Activated CD4-positive, CD25-positive, alpha-beta regulatory T cell (primary cell): Measurements from ENCODE around the gene POLR1A.

Experiments
- DNase-seq, 4 experiments: peaks; one replicate each; lab custom pipeline; 2025; lab: John Stamatoyannopoulos, UW

The POLR1A gene

DNA sequence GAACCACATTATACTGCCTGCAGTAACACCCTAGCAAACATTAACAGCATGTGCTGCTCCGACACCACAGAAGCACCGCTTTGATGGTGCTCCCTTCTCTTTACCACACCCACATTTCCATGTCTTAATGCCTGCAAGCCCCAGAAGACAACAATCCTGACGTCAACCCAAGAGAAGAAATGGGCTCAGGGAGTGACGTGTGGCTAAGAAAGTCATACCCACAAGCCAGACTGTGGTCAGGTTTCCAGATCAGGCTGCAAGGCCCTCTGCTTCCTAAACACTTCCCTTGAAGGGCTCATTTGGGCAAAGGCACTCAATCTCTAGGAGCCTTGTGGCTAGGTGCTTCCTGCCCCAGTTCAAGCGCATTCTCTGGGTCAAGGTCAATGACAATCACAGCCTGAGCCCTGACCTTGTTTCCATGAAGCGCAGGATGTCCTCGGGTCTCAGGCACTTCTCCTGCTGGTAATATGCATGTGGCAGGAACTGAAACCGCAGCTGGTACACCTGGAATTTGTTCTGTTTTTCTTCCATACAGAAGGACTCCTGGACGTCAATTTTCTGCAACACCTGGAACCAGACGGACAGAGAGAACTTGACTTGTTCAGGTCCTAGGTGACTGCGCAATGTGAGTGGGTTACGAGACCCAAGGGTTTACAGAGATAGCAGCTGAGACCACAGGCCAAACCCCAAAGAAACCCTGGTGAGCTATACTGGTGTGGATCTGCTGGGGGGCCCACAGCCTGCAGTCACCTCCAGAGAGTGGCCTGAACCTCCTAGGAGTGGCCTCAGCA is 67.2 kb downstream of the POLR1A start:
- DNase-seq, result no peak

GRCh38 chr2:86037795-86038192 is 67.9 kb downstream of the POLR1A start:
- DNase-seq, result no peak

GRCh38 chr2:86037141-86037794 is 68.4 kb downstream of the POLR1A start:
- no peak for DNase-seq

DNA sequence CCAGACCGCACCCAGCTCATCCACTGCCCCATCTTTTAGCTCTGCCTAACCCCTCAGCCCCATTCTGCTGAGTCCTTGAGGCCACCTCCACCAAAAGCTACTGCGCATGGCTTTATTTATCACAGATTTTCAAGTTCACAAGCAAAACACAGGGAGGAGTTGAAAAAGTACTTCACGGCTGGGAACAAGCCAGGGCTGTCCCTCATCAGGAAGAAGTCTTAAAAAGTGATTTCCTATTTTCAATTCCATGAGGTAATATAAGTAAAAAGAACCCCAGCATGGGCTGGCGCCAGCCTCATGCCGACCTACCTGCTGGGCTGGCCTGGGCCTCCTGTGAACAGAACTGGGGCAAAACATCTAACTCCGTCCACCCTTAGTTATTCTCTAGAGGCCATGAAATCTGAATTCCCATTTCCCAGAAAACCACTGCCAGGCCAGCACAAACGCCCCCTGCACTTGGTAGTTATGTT is 69.0 kb downstream of the POLR1A start:
- peak in 1 of 4 experiments; percentile 13 for DNase-seq

GRCh38 chr2:86035883-86036668 is 69.6 kb downstream of the POLR1A start:
- DNase-seq, result peak in 2 of 4 experiments; percentile 14 to 25

GRCh38 chr2:86035376-86035882 is 70.3 kb downstream of the POLR1A start:
- DNase-seq, result no peak

GRCh38 chr2:86033751-86034692 is 71.7 kb downstream of the POLR1A start:
- DNase-seq, result no peak

GRCh38 chr2:86032861-86033595 is 72.7 kb downstream of the POLR1A start:
- DNase-seq, result no peak

- DNase-seq, result no peak
These were observed 74.1 kb downstream of the POLR1A start for GRCh38 chr2:86031606-86032005.

DNA sequence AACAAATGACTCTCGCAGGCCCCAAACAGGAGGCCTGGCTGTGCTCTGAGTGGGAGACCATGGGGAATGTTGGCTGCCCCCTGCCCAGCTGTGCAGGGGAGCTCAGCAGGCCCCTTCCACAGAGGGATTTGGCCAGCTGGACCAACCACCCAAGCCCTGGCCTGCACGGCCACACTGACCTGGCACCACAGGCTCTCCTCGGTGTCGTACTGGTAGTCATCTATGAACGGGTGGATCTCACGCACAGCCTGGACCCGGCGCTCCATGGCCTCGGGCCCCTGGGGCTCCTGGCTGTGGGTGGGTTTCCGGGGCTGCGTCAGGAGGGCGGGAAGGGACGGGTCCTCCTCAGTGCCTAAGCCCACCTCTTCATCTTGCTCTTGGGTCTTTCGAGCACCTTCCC is 74.5 kb downstream of the POLR1A start:
- no peak for DNase-seq

- DNase-seq, result no peak
These were observed 75.8 kb downstream of the POLR1A start for GRCh38 chr2:86029873-86030272.

DNA sequence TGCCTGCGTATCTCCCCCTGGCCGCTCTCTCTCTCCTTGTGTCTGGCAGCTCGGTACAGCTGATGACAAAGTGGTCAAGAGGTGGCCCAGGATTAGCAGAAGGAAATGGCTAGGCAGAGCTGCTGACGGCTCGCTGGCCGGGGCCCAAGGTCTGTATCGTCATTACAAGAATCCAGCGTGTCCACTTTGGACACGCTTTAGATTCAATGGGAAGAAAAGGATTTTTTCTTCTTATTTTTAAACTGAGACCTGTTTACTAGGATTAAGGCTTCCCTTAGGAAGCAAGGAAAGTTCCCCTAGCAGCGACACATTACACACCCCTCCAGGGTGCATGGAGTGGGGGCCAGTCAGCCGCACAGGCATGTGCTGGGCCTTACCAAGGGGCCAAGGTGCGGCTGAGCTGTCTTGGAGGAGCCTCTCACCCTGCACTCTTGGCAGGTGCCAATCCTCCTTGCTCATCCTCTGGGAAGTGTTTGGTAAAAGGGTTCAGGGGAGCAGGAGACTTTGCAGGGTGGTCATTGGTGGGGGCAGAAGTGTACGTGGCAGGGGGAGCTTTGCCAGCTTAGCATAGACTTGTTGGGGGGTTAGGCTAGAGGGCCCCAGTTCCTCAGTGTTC is 76.8 kb downstream of the POLR1A start:
- DNase-seq, result no peak

GRCh38 chr2:86027922-86028765 is 77.5 kb downstream of the POLR1A start:
- DNase-seq, result no peak

DNA sequence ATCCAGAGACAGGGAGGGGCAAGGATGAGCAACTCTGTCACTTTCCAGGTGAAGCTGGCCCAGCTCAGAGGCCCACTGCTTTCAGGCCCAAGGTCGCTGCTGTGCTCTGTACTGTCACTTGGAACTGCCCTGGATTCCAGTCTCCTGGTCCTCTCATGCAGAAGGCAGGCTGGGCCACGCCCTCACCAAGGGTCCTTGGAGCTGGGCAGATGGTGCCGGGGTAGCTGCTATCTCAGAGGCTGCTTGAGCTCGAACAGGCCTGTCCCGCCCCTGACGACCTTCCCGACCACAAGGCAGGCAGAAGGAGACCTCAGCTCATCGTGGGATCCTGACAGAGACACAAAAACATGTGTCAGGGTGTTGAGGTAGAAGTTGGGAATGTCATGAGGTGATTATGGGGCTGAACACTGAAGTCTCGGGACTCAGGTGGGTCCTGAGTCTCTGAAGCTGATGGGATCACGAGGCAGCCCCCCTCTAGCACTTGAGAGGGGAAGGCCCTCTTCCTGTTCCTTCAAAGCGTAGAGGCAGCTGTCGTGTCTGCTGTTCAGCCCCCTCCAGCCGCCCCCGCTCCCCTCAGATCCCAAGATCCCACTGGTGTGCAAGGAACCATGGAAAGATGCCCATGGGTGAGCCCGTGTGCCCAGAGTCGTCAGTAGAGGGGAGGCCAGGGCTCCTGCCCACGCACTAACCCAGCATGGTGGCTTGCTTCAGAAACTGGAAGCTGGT is 78.3 kb downstream of the POLR1A start:
- no peak for DNase-seq

GRCh38 chr2:86026744-86027065 is 79.0 kb downstream of the POLR1A start:
- DNase-seq, result no peak

DNA sequence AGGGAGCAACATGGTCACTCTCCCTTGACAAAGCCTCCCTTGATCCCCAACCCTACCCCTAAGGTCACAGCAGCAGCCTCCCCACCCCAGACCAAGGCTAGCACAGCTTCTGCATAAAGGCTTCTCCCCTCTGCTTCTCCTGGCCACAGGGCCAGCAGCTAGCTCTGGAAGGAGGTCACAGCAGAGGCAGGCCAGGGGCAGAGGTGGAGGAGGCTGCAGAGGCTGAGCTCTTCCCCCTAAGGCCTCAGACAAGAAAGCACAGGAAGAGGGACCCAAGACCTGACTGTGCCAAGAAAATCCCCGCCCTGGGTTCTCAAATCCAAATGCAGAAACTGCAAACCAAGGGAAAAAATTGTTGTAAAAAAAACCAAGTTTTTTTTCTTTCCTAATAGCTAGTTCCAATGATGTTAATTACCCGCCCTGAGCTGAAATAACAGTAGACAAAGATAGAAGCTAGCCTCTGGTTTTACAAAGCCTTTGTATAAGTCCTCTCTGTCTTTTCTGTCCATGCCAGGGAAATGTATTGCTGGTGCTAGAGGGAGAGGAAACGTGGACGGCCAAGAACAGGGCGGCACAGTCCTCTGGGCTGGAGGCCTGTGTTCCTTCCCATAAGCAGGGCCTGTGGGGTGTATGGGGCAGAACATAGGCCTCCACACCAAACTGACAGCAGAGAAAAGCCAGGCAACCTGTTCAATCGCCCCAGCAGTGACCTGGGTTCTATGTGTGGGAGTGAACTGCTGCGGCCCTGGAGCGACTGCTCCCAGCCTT is 79.5 kb downstream of the POLR1A start:
- no peak for DNase-seq

GRCh38 chr2:86025229-86025820 is 80.4 kb downstream of the POLR1A start:
- DNase-seq, result no peak

GRCh38 chr2:86023366-86023712 is 82.3 kb downstream of the POLR1A start:
- DNase-seq, result no peak
